ENCODE data around the gene UMOD.

GRCh38 chr16:20399185-20399584 lies 46.7 kb upstream of the UMOD start:
- TF ChIP-seq CTCF (optimal IDR thresholded peaks at IDR 0.05 in 1 of 3, IDR thresholded peaks at IDR 0.05 in 1 of 3, conservative IDR thresholded peaks at IDR 0.05 in 1 of 3; ENCODE audit: extremely low read depth in 1 of 3, insufficient read depth in 2 of 3, low read length in 3 of 3) (no peak), EZH2 (IDR thresholded peaks at IDR 0.05; ENCODE audit: low read length) (no peak)

Measured in keratinocyte (primary cell).